ENCODE data around the gene NR1D2. TPM values are rescaled to one million over a fixed set of nuclear protein-coding genes. Genes with fewer than 3 reads are reported as not detected.
A peak's percentile ranks its signal among the peaks of the same experiment; 100 is the strongest.
"Not testable (repeated sequence)": the region's sequence is repeated elsewhere in the genome, so short reads cannot be mapped to it uniquely, and the experiment has no call there.

Gene NR1D2
- total RNA-seq, 2 experiments from 2014 or later, result 2.6 to 3.0 TPM

DNA sequence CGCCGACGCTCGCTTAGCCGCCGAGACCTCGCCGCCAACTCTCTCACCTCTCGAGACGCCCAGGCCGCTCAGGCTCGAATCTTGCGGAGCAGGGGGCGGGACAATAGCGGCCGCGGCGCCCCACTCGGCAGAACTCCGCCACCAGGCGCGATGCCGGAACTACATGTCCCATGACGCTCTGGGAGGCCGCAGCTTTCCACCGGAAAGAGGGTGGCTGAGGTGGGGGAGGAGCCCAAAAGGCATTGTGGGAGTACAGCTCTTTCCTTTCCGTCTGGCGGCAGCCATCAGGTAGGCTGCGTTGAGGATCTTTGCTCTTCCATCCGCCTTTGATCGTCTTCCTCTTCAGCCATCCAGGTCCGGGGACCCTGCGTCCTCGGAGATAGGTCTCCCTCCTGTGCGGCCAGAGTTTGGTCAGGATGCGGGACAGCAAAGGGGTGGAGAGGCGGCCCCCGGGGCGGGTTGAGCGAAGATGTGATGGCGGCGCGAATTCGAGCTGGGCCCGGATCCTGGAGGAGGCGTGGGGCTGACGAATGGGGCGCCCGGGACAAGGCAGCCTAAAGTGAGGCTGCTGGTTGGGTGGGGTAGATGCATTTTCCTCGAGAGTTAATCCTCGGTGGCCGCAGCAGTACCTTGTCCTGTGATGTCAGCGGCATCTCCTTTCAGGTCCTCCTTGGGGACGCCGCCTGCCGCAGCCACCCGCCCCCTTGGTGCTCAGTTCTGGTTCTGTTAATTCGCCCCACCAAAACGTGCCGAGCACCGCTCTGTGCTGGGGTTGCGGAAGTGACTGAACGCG is 28.0 kb upstream of the NR1D2 start, which contains the start of the genes NKIRAS1 and RPL15:
TSS of gene NKIRAS1 (minus strand) at position 105 of the 793 bp plus-strand sequence. CDS start 6,086 bp downstream, outside the sequence.
TSS of gene RPL15 (plus strand) at position 247 of the 793 bp plus-strand sequence. CDS start 728 bp downstream, outside the sequence.
- Mint-ChIP-seq H3K36me3 (ENCODE audit: low read depth) (peaks cover 46% of the 10 kb centered on the region), H3K27ac (peak within 1 kb of the TSS; percentile 98), H3K27me3 (ENCODE audit: low read depth) (peaks cover 5% of the 10 kb centered on the region), H3K4me3 (peak within 1 kb of the TSS; percentile 99), H3K4me1 (ENCODE audit: low read depth) (peaks cover 45% of the 10 kb centered on the region), H3K9me3 (ENCODE audit: insufficient read depth) (no peaks in the 10 kb centered on the region)
- DNase-seq (peak; percentile 98), ATAC-seq (peak; percentile 94)
- POLR2A ChIA-PET, result interaction anchor here (0.6 to 5.3 kb wide), 38 partner anchors 8 to 591 kb away, joined by 3 to 136 read pairs (median 4); partner anchors contain the start of gene NR1D2
- CTCF ChIA-PET, result interaction anchor here (0.7 to 2.2 kb wide), 9 partner anchors 25 to 269 kb away, joined by 3 to 10 read pairs (median 4); no protein-coding TSS in a partner anchor

DNA sequence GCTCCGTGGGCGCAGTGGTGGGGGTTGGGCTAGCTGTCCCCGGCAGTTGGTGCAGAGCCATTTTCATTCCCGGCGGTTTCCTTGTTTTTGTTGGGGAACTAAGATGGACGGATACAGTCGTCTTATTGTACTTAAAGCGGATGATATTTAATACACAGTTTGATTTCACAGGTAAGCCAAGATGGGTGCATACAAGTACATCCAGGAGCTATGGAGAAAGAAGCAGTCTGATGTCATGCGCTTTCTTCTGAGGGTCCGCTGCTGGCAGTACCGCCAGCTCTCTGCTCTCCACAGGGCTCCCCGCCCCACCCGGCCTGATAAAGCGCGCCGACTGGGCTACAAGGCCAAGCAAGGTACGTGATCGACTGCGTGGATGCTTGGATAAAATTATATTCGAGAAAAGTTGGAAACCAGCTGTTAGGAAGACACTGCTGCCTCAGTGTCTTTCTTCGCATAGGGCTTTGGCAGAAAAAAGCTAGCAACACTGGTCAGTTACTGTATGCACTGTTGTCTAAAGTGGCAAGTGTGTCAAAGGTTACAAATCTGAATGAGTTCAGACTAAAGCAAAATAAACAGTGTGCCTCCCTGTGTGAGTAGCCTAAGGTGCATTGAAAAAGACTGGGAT is 27.3 kb upstream of the NR1D2 start:
- ChIA-PET CTCF (interaction anchor here (0.8 to 2.2 kb wide), 6 partner anchors 29 to 318 kb away, joined by 3 to 10 read pairs (median 4); no protein-coding TSS in a partner anchor), POLR2A (interaction anchor here (0.6 to 5.3 kb wide), 14 partner anchors 8 to 156 kb away, joined by 3 to 136 read pairs (median 10); partner anchors contain the start of gene NR1D2)
- Mint-ChIP-seq H3K4me3 (peak overlapping the region; percentile 99), H3K4me1 (ENCODE audit: low read depth) (peaks cover 45% of the 10 kb centered on the region), H3K27ac (peak overlapping the region; percentile 98), H3K36me3 (ENCODE audit: low read depth) (peaks cover 46% of the 10 kb centered on the region)
- H3K9me3 Mint-ChIP-seq (ENCODE audit: insufficient read depth); H3K27me3 Mint-ChIP-seq (ENCODE audit: low read depth); ATAC-seq; DNase-seq: not testable (repeated sequence)

DNA sequence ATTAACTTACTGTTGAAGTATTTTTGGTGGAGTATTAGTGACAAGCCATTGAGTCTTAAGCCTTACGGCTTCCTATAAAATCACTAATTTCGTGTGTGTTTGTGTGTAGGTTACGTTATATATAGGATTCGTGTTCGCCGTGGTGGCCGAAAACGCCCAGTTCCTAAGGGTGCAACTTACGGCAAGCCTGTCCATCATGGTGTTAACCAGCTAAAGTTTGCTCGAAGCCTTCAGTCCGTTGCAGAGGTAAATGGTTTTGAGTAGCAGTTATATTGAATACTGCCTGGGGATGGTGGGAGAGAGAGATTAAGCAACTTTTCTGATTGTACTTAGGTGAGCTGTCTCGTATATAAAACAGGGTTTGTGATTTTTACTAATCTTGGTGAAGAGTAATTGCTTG is 26.8 kb upstream of the NR1D2 start:
- ATAC-seq; H3K9me3 Mint-ChIP-seq (ENCODE audit: insufficient read depth); H3K27me3 Mint-ChIP-seq (ENCODE audit: low read depth); DNase-seq: not testable (repeated sequence)
- H3K36me3 Mint-ChIP-seq (ENCODE audit: low read depth), result peaks cover 47% of the 10 kb centered on the region
- peaks cover 45% of the 10 kb centered on the region for H3K4me1 Mint-ChIP-seq (ENCODE audit: low read depth)
- H3K4me3 Mint-ChIP-seq, result peak overlapping the region; percentile 99
- CTCF ChIA-PET, result interaction anchor here (0.8 to 2.2 kb wide), 3 partner anchors 30 to 317 kb away, joined by 3 to 10 read pairs (median 4); no protein-coding TSS in a partner anchor
- H3K27ac Mint-ChIP-seq, result peak overlapping the region; percentile 98
- POLR2A ChIA-PET, result interaction anchor here (1.7 to 5.3 kb wide), 6 partner anchors 9 to 108 kb away, joined by 10 to 136 read pairs (median 22); partner anchors contain the start of gene NR1D2

DNA sequence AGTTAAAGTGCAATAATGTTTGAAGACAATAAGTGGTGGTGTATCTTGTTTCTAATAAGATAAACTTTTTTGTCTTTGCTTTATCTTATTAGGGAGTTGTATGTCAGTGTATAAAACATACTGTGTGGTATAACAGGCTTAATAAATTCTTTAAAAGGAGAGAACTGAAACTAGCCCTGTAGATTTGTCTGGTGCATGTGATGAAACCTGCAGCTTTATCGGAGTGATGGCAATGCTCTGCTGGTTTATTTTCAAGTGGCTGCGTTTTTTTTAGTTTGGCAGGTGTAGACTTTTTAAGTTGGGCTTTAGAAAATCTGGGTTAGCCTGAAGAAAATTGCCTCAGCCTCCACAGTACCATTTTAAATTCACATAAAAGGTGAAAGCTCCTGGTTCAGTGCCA is 25.5 kb upstream of the NR1D2 start:
- Mint-ChIP-seq H3K27me3 (ENCODE audit: low read depth) (peaks cover 5% of the 10 kb centered on the region), H3K4me1 (ENCODE audit: low read depth) (peaks cover 45% of the 10 kb centered on the region), H3K9me3 (ENCODE audit: insufficient read depth) (no peaks in the 10 kb centered on the region), H3K36me3 (ENCODE audit: low read depth) (peaks cover 47% of the 10 kb centered on the region), H3K27ac (no peak overlapping the region), H3K4me3 (peak overlapping the region; percentile 40)
- ATAC-seq (no peak), DNase-seq (no peak)
- POLR2A ChIA-PET, result interaction anchor here (5.3 kb wide), 1 partner anchor 28 kb away, joined by 136 read pairs; the partner anchor contains the start of gene NR1D2
- CTCF ChIA-PET, result interaction anchor here (0.8 to 1.9 kb wide), 2 partner anchors 27 to 28 kb away, joined by 3 to 4 read pairs; no protein-coding TSS in a partner anchor

DNA sequence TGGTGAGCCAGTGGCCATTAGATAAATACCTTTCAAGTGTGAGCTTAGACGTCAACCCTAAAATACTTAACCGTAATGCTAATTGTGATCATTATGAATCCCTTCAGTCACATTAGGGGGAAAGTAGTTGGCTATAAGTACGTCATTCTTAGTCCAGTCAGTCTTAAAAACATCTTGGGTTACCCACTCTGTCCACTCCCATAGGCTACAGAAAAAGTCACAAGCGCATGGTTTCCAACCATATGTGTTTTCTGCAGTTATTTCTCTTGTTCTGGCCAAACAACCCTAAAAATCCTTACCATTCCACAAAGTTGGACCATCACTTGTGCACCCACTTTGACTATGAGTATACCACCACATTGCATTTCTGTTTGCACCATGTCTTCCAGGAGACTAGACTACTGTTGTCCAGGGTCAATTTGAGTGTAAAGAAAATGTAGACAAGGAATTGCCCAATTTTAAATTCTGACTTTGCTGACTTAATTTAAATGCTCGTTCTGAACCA is 24.9 kb upstream of the NR1D2 start:
- H3K27ac Mint-ChIP-seq, result no peak overlapping the region
- CTCF ChIA-PET, result interaction anchor here (0.8 kb wide), 1 partner anchor 26 kb away, joined by 3 read pairs; no protein-coding TSS in a partner anchor
- peaks cover 40% of the 10 kb centered on the region for H3K4me1 Mint-ChIP-seq (ENCODE audit: low read depth)
- POLR2A ChIA-PET, result interaction anchor here (5.3 kb wide), 1 partner anchor 28 kb away, joined by 136 read pairs; the partner anchor contains the start of gene NR1D2
- H3K36me3 Mint-ChIP-seq (ENCODE audit: low read depth), result peaks cover 46% of the 10 kb centered on the region
- no peak overlapping the region for H3K4me3 Mint-ChIP-seq
- ATAC-seq (no peak), DNase-seq (no peak)
- H3K9me3 Mint-ChIP-seq (ENCODE audit: insufficient read depth), result no peaks in the 10 kb centered on the region
- peaks cover 5% of the 10 kb centered on the region for H3K27me3 Mint-ChIP-seq (ENCODE audit: low read depth)

DNA sequence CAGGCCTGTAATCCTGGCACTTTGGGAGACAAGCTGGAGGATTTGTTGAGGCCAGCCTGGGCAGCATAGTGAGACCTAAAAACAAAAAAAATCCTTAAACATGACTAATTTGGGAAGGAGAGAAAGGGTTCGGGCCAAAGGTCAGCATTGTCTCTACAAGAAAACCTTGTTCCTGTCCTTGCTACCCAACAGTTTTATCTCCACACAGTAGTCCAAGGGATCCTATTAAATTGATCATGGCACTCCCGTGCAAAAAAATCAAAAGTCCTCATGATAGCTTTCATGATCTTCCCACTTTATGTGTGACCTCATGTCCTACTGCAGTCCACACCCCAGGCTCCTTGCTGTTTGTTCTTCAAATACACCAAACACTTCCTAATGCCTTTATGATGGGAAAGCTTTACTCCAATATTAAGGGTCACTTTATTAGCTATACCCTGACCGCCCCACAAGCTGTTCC is 24.0 kb upstream of the NR1D2 start:
- POLR2A ChIA-PET, result interaction anchor here (0.9 kb wide), 1 partner anchor 29 kb away, joined by 4 read pairs; no protein-coding TSS in a partner anchor
- DNase-seq, result no peak
- H3K36me3 Mint-ChIP-seq (ENCODE audit: low read depth), result peaks cover 46% of the 10 kb centered on the region
- no peaks in the 10 kb centered on the region for H3K27me3 Mint-ChIP-seq (ENCODE audit: low read depth)
- no peak for ATAC-seq
- no peak overlapping the region for H3K27ac Mint-ChIP-seq
- no peaks in the 10 kb centered on the region for H3K9me3 Mint-ChIP-seq (ENCODE audit: insufficient read depth)
- H3K4me3 Mint-ChIP-seq, result no peak overlapping the region
- peaks cover 31% of the 10 kb centered on the region for H3K4me1 Mint-ChIP-seq (ENCODE audit: low read depth)
- CTCF ChIA-PET, result no interaction called here

DNA sequence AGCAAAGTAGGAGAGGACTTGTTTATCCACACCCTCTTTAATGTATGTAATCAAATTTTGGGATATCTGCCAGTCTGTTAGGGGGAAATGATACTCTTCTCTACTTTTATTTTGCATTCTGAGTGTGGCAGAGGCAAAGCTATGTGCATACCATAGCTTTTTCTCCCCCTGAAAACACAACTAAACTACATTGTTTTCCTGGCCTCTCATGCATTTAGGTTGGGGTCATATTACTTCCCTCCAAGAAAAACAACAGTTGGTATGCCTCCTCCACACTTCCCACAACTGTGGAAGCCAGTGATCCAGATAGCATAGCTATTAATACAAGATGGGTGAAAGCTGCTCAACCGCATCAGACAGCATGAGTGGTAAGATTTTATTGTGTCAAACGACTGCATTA is 21.3 kb upstream of the NR1D2 start:
- Mint-ChIP-seq H3K4me3 (no peak overlapping the region), H3K4me1 (ENCODE audit: low read depth) (peaks cover 20% of the 10 kb centered on the region), H3K36me3 (ENCODE audit: low read depth) (peaks cover 27% of the 10 kb centered on the region), H3K27me3 (ENCODE audit: low read depth) (no peaks in the 10 kb centered on the region), H3K27ac (no peak overlapping the region), H3K9me3 (ENCODE audit: insufficient read depth) (no peaks in the 10 kb centered on the region)
- ATAC-seq, result no peak
- CTCF ChIA-PET, result interaction anchor here (1.0 kb wide), 1 partner anchor 20 kb away, joined by 3 read pairs; no protein-coding TSS in a partner anchor
- no peak for DNase-seq
- POLR2A ChIA-PET, result interaction anchor here (1.6 to 2.2 kb wide), 2 partner anchors 8 to 22 kb away, joined by 6 to 7 read pairs; partner anchors contain the start of genes NKIRAS1 and RPL15

DNA sequence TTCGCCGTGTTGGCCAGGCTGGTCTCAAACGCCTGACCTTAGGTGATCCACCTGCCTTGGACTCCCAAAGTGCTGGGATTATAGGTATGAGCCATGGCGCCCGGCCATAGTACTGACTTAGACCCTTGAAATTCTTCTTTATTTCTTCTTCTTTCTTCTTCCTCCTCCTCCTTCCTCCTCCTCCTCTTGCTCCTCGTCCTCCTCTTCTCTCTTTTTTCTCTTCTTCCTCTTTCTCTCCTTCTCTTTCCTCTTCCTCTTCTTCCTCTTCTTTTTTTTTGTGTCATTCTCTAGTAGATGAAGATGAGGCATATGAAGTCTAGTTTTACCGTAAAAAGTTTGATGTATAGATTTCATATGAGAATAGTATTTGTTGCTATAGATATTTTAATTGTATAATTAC is 18.8 kb upstream of the NR1D2 start:
- Mint-ChIP-seq H3K4me3 (no peak overlapping the region), H3K27ac (no peak overlapping the region), H3K9me3 (ENCODE audit: insufficient read depth) (no peaks in the 10 kb centered on the region), H3K27me3 (ENCODE audit: low read depth) (no peaks in the 10 kb centered on the region), H3K4me1 (ENCODE audit: low read depth) (peaks cover 4% of the 10 kb centered on the region), H3K36me3 (ENCODE audit: low read depth) (peaks cover 4% of the 10 kb centered on the region)
- ChIA-PET POLR2A (interaction anchor here (2.2 to 3.0 kb wide), 2 partner anchors 9 to 10 kb away, joined by 7 to 17 read pairs; partner anchors contain the start of genes NKIRAS1 and RPL15), CTCF (no interaction called here)
- DNase-seq (no peak), ATAC-seq (no peak)

DNA sequence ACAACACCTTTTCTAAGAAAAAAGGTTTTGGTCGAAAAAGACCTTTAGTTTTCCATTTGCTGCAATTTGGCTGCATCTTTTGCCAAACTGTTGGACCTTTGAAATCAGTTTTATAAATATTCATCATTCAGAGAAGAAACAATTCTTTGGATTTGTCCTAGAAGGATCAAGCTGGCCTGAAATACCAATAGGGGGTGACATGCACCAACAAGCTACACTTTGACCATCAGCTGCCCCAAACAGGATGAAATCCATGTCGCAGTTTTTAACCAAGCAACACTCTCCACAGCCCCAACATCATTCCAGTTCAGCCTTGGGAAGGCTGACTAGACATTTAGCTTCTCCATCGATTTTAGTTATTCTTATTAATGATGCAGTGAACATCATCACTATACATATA is 18.4 kb upstream of the NR1D2 start:
- CTCF ChIA-PET, result no interaction called here
- ATAC-seq, result no peak
- Mint-ChIP-seq H3K4me3 (no peak overlapping the region), H3K27me3 (ENCODE audit: low read depth) (no peaks in the 10 kb centered on the region), H3K27ac (no peak overlapping the region), H3K9me3 (ENCODE audit: insufficient read depth) (no peaks in the 10 kb centered on the region), H3K36me3 (ENCODE audit: low read depth) (peaks cover 2% of the 10 kb centered on the region), H3K4me1 (ENCODE audit: low read depth) (peaks cover 8% of the 10 kb centered on the region)
- no peak for DNase-seq
- POLR2A ChIA-PET, result interaction anchor here (3.0 kb wide), 1 partner anchor 9 kb away, joined by 17 read pairs; the partner anchor contains the start of genes NKIRAS1 and RPL15

DNA sequence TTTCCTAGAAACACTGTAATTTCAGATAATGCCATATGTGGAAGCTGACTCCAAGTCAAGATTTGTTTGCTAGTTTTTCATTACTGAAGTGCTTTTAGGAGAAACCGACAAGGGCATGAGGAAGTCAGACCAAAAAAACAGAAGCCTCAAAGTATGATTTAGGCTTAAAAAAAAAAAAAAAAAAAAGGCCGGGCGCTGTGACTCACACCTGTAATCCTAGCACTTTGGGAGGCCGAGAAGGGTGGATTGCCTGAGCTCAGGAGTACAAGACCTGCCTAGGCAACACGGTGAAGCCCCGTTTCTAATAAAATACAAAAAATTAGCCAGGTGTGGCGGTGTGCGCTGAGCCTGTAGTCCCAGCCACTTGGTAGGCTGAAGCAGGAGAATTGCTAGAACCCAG is 16.6 kb upstream of the NR1D2 start:
- Mint-ChIP-seq H3K27ac (no peak overlapping the region), H3K9me3 (ENCODE audit: insufficient read depth) (no peaks in the 10 kb centered on the region), H3K27me3 (ENCODE audit: low read depth) (no peaks in the 10 kb centered on the region), H3K36me3 (ENCODE audit: low read depth) (no peaks in the 10 kb centered on the region), H3K4me3 (no peak overlapping the region), H3K4me1 (ENCODE audit: low read depth) (peaks cover 10% of the 10 kb centered on the region)
- CTCF ChIA-PET, result no interaction called here
- ATAC-seq, result no peak
- POLR2A ChIA-PET, result interaction anchor here (3.0 kb wide), 1 partner anchor 11 kb away, joined by 17 read pairs; the partner anchor contains the start of genes NKIRAS1 and RPL15
- no peak for DNase-seq

DNA sequence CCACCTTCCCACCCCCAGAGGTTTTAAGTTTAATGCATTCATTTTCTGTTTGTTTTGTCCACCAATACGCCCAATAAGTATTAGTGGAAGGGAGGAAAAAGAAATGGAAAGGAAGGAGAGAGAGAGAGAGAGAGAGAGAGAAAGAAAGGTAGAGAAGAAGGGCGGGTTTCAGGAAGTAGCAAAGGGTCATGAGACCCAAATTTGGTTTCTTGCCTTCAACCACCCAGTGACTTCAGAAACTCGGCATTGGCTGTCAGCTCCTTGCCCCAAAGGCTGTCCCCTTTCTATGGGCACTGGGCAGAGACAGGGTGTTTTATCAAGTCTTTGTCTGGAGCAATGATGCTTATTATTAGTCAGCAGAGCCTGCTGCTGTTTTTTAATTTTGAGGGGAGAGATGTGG is 13.5 kb upstream of the NR1D2 start:
- Mint-ChIP-seq H3K9me3 (ENCODE audit: insufficient read depth) (no peaks in the 10 kb centered on the region), H3K36me3 (ENCODE audit: low read depth) (no peaks in the 10 kb centered on the region), H3K27ac (no peak overlapping the region), H3K27me3 (ENCODE audit: low read depth) (peaks cover 3% of the 10 kb centered on the region), H3K4me3 (no peak overlapping the region), H3K4me1 (ENCODE audit: low read depth) (peaks cover 10% of the 10 kb centered on the region)
- POLR2A ChIA-PET, result no interaction called here
- no peak for DNase-seq
- CTCF ChIA-PET, result interaction anchor here (0.5 kb wide), 1 partner anchor 29 kb away, joined by 3 read pairs; no protein-coding TSS in a partner anchor
- no peak for ATAC-seq

All from activated CD8-positive, alpha-beta T cell treated with anti-CD3 and anti-CD28 coated beads, Interleukin-2, amount 10 ng/mL, durations not matched to agents 7 days and 5 days (primary cell).